ENCODE results near the gene SP110.
"Not testable (repeated sequence)": the region's sequence is repeated elsewhere in the genome, so short reads cannot be mapped to it uniquely, and the experiment has no call there.

SP110 gene
- total RNA-seq = 65.0 to 137 (median 100) reads per million in 4 donors

- peak; percentile 39 to 88 (median 64) for DNase-seq
These were observed at the start of gene SP110 for GRCh38 chr2:230219419-230220331. TSS of gene SP110 (minus strand) at chr2:230219984. CDS start at chr2:230216927, 3,057 bp downstream.

- peak in 1 of 5 donors; percentile 40 for DNase-seq
These were observed 48.9 kb upstream of the SP110 start for GRCh38 chr2:230268606-230269243.

GRCh38 chr2:230267556-230267955, 47.8 kb upstream of the SP110 start:
- DNase-seq = peak in 1 of 5 donors; percentile 25

- no peak for DNase-seq
These were observed 47.3 kb upstream of the SP110 start for GRCh38 chr2:230267059-230267458.

- no peak for DNase-seq
These were observed 46.9 kb upstream of the SP110 start for GRCh38 chr2:230266638-230267037.

- not testable (repeated sequence) for DNase-seq
These were observed 45.2 kb upstream of the SP110 start for GRCh38 chr2:230264945-230265344.

GRCh38 chr2:230262246-230262645, 42.5 kb upstream of the SP110 start:
- peak in 1 of 5 donors; percentile 62 for DNase-seq

GRCh38 chr2:230258483-230258882, 38.7 kb upstream of the SP110 start:
- DNase-seq = no peak

- peak in 1 of 5 donors; percentile 35 for DNase-seq
These were observed 37.0 kb upstream of the SP110 start for GRCh38 chr2:230256733-230257332.

GRCh38 chr2:230254152-230254881, 34.5 kb upstream of the SP110 start:
- DNase-seq = peak in 3 of 5 donors; percentile 17 to 73 (median 18)

GRCh38 chr2:230250231-230250630, 30.4 kb upstream of the SP110 start:
- no peak for DNase-seq

GRCh38 chr2:230246206-230246605, 26.4 kb upstream of the SP110 start:
- no peak for DNase-seq

- no peak for DNase-seq
These were observed 24.4 kb upstream of the SP110 start for GRCh38 chr2:230244211-230244610.

- DNase-seq = peak in 1 of 5 donors; percentile 75
These were observed 15.1 kb upstream of the SP110 start for GRCh38 chr2:230234845-230235244.

- no peak for DNase-seq
These were observed 14.4 kb upstream of the SP110 start for GRCh38 chr2:230234122-230234722.

GRCh38 chr2:230231251-230231650, 11.5 kb upstream of the SP110 start:
- no peak for DNase-seq

GRCh38 chr2:230230496-230231200, 10.9 kb upstream of the SP110 start:
- DNase-seq = no peak

- DNase-seq = peak in 1 of 5 donors; percentile 38
These were observed 10.3 kb upstream of the SP110 start for GRCh38 chr2:230230087-230230486.

- no peak for DNase-seq
These were observed 7.4 kb upstream of the SP110 start for GRCh38 chr2:230227216-230227615.

- peak in 1 of 5 donors; percentile 53 for DNase-seq
These were observed 6.3 kb upstream of the SP110 start for GRCh38 chr2:230226051-230226551.

GRCh38 chr2:230225486-230225885, 5.7 kb upstream of the SP110 start, which contains the start of gene SP140:
TSS of gene SP140 (plus strand) at chr2:230225736. CDS start at chr2:230225845, 109 bp downstream.
- peak; percentile 61 to 94 (median 76) for DNase-seq

Measured in T-helper 1 cell (primary cell).